GM19463 (cell line): Measurements from ENCODE around the gene KCND2.

ENCODE experiments used
- ATAC-seq: cut with Tn5 transposase; IDR thresholded peaks from one replicate; pipeline ENCODE4 v1.9.1; 2021; ENCODE audit warnings: mild to moderate bottlenecking, moderate library complexity; ENCODE audit not compliant: unreplicated experiment

Gene KCND2

DNA sequence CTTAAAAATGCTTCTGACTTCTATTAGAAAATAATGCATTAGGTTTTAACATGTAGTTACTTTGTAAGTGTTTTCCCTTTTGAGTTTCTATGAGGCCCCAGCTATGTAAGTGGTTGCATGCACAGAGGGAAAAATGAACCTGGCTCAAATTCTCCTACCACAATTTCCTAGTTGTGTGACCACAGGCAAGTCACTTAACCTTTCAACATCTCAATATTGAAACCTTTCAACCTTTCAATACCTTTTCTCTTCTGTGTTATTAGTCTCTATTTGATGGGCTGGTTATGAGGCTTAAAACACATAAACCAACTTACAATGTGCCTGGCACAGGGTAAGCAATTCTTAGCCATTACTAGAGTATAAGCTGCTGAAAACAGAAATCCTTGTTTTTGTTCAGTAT is 203.0 kb downstream of the KCND2 start:
- peak; percentile 72 for ATAC-seq

DNA sequence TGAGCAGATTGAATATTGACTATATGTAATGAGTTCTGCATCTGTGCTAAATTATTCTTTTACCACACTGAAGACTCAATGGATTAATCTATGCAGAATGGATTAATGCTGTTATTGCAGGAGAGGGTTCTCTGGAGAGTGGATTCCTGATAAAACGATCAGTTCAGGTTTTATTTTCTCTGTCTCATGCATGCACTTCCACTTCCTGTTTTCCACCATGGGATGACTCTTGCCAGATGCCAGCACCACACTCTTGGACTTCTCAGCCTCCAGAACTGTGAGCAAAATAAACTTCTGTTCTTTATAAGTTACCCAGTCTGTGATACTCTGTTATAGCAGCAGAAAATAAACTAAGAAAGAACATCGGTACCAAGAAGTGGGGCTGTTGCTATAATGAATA is 207.5 kb downstream of the KCND2 start:
- no peak for ATAC-seq

DNA sequence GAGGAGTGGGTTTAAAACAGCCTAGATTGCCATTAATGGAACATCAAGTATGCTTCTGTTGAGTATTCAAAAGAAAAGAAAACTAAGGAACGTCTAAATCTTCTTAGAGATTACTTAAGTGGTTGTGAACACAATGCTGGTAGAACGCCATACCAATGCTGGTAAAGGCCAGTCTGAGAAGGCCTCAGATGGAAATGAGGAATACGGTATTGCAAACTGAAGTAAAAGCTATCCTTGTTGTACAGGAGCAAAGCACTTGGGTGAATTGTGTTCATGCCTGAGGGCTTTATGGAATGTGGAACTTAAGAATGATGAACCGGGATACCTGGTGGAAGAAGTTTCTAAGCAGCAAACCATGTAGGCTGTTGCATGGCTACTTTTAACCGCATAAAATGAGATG is 208.0 kb downstream of the KCND2 start:
- ATAC-seq: no peak

DNA sequence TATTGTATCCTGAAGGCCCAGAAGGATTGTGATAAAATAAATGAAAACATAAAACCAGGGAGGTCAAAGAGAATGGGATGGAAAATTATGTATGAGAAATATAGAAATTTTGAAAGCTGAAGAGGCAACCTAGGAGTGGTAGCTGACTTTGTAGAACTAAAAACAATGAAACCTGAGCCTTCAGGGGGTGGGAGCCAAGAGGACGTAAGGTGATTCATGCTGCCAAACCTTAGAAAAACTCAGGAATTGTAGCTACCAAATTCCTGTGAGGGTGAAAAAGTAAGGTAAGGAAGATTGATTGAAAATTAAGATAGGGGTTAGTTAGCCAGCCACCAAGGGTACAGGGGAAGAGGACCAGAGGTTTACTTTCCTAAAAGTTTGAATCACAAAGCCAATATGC is 213.2 kb downstream of the KCND2 start:
- no peak for ATAC-seq

DNA sequence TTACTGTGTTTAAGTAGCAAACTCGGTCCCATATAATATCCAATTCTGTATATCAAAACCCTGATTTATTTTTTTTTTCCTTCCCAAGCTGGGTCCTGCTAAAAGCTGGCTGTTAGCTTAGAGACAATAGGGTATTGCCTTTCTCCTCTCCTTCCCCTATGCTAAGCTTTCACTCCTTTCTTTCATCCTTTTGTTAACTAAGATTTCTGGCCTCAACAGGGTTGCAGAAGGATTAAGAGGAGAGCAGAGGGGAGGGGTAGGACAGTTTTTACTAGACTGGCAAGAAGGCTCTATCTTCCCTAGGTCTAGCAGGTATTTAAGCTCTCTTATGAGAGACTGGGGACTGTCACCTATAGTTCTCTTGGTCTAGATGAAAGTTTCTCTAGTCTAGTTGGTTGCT is 229.2 kb downstream of the KCND2 start:
- no peak for ATAC-seq

DNA sequence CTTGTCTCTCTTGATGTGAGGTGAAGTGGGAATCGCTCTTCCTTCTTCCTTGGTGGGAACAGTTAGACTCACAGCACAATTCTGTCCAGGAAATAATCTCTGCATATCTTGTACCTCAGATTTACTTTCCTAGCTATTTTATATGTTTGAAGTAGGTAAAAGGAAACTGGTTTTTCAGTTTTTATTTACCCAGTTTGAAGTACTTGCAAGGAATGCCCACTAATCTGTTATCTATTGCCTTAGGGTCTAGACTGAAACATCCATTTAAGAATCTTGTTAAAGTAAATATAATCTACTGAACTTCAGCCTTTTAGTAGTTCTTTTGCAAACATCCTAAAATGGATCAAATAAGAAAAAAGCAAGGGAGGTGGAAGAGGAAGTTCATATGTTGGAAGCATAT is 229.8 kb downstream of the KCND2 start:
- ATAC-seq: no peak

DNA sequence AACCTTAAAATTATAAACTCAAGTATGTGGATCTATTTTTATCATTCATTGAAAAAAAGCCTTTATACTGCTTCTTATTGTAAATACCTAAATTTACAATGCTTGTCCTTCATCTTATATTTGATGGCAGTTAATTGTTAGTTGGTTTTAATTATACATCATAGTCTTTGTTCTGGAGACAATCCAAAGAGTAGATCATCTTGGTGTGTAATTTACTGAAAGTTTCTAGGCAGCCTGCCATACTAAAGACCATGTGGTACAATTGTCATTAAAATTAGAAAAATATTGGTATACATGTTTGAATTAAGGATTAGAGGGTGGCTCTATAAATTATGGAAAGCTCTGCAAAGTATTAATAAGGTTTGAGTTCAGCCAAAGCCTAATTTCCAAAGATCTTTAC is 231.4 kb downstream of the KCND2 start:
- no peak for ATAC-seq

DNA sequence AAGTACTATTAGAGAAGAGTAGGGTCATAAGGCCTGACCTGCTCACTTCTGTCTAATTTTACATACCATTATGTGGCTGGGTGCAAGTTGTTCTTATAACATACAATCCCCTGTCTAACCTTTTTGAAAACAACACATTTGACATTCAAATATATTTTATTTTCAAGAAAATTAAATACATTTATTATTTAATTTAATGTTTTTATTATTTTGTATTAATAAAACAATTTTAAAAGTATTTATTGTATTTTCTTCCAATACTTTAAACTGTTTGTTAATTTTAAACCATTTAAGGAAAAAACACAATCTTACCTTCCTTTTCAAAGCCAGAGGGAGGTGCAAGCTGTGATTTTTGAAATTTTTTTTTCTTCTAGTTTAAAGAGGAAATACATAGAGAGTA is 232.8 kb downstream of the KCND2 start:
- no peak for ATAC-seq

DNA sequence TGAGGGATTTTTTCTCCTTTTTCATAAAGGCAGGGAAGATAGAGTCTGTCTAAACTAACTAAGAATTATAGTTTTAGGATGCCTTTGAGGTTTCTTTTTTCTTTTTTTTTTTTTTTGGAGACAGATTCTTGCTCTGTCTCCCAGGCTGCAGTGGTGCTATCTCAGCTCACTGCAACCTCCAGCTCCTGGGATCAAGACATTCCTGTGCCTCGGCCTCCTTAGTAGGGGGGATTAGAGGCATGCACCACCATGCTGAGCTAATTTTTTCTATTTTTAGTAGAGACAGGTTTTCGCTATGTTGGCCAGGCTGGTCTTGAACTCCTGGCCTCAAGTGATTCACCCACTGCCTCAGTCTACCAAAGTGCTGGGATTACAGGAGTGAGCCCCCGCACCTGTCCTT is 239.7 kb downstream of the KCND2 start:
- no peak for ATAC-seq

DNA sequence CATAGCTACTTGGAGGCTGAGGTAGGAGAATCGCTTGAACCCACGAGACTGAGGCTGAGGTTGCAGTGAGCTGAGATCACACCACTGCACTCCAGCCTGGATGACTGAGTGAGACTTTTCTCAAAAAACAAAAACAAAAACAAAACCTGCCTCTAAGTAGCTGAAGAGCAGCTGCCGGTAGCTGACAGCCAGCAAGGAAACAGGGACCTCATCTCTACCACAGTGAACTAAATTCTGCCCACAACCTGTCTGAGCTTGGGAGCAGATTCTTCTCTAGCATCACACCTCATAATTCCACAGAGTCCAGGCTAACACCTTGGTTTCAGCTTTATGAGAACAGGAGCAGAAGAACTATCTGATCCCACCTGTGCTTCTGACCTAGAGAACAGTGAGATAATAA is 246.2 kb downstream of the KCND2 start:
- no peak for ATAC-seq

DNA sequence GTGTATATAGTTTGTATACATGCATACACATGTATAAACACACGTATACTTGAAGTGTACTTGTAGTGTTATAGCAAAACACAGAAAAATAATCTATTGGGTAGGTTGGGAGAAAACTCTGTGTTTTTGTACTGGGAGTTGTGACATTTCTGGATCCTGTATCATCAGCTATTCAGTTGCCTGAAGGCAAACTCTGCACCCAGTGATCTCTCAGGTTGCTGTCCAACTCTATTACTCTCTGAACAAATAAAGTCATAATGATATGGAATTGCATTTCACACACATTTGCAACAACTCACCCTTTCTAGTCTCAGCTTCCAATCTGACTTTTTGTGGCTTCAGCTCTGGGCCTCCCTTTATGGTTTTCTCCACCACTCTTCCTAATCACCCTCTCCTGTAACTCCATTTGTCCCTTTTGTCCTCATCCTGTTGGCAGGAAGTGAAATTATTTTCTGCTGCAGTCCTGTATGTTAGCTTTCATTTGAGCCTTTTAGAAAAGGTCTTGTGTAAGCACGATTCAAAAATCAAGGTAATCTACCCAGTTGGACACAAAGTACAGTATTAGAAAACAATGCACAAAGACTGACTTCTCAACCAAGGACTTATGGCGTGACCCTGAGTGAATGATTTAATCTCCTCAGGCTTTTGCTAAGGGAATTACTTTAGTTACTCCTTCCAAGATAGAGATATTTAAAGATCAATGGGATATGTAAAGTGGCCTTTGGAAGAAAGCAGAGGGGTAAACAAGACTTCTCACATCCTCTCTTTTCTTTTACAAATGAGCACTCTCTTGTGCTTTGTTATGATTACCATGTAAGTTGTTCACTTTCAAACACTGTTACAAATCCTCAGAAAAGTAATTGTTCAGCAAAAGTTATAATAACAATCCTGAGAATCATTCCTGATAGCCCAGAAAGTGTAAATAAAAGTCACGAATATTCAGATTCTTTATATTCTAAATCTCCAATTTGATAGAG is 249.1 kb downstream of the KCND2 start:
- no peak for ATAC-seq

DNA sequence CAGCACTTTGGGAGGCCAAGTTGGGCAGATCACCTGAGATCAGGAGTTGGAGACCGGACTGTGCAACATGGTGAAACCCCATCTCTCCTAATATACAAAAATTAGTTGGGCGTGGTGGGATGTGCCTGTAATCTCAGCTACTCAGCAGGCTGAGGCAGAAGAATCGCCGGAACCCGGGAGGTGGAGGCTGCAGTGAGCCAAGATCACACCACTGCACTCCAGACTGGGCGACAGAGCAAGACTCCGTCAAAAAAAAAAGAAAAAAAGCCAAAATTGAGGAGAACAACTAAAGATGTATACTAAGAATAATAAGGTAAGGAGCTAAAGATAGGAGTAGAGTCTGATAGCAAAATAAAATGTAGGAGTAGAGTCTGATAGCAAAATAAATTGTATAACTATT is 251.0 kb downstream of the KCND2 start:
- ATAC-seq: no peak

DNA sequence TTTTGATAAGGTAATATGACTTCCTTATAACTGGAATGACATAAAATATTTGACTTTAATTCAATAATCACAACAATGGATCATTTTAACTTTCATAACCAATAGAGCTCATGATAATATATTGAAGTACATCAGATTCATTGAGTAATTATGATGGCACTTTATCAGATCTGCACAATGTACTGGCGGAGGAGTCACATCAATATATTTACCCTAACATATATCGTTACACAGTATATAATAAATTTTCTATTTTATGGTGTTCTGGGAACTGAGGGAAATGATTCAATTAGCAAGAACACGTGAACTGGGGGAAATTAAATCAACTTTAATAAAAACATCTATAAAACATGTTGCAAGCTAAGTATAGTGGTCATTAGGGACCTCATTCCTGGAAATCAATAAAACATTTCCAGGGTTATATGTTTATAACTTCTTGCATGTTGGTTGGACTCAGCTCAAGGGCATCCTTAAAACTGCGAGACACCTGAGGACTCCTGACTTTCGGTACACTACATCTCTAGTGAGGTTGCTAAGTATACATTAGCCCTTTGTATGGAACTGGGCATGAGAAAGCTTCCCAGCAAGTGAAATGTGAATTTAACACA is 254.0 kb downstream of the KCND2 start:
- ATAC-seq: no peak

DNA sequence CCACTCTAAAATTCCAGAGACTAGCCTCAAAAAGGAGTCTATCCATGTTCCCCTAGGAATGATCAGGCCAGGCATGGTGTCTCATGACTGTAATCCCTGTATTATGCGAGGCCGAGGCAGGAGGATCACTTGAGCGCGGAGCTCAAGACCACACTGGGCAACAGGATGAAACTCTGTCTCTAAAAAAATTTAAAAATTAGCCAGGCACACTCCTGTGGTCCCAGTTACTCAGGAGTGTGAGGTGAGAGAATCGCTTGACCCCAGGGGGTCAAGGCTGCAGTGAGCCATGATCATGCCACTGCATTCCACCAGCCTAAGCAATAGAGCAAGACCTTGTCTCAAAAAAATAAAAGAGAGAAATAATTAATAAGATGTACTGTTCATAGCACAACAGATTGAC is 256.8 kb downstream of the KCND2 start:
- ATAC-seq: no peak

DNA sequence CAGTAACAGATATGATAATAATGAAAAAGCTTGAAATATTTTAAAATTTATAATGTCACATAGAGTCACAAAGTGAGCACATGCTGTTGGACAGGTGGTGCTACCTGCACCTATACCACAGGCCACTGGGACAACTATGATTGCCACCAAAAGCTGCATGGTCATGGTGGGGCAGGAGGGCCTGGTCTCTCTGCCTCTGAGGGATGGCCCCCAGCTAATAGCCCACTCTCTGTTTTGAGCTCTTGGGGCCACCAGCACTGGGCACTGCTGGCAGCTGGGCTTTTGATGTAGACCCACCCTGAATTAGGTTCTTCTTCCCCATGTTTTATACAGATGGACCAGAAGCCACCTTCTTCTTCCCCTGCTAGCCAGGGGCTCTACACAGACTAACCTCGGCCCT is 265.4 kb downstream of the KCND2 start:
- ATAC-seq: no peak

DNA sequence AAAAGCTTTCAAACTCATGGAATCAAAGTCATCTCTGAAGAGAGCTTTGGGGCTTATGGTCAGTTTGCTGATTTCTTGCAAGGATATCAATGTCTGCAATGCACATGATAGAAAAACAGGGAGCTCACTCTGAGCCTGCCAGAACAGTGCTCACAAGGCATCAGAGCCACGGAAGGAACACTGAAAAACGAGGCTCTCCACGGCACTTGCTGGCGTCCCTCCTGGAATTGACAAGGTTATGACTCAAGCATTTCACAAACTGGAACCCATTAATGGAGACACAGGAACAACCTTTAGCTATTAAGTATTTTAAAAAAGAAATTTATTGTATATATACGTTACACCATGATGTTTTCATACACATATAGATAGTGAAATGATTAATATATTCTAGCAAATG is 266.3 kb downstream of the KCND2 start:
- no peak for ATAC-seq

DNA sequence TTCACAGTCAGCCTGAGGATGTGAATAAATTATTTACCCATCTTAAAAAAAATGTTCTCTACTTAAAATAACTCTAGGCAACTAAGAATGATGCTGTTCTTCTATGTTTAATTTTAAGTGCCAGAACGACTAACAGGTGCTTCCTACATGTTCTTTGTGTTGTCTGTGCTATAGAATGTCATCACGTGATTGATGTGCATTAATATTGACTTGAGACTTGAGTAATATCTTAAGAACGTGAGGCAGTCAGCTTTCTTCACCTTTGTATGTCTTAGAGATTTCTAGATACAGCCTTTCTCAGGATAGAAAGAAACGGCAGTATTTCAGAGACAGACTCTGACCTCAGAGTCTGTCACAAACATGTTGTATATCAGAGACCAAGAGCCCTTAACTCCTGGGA is 274.6 kb downstream of the KCND2 start:
- peak; percentile 26 for ATAC-seq

DNA sequence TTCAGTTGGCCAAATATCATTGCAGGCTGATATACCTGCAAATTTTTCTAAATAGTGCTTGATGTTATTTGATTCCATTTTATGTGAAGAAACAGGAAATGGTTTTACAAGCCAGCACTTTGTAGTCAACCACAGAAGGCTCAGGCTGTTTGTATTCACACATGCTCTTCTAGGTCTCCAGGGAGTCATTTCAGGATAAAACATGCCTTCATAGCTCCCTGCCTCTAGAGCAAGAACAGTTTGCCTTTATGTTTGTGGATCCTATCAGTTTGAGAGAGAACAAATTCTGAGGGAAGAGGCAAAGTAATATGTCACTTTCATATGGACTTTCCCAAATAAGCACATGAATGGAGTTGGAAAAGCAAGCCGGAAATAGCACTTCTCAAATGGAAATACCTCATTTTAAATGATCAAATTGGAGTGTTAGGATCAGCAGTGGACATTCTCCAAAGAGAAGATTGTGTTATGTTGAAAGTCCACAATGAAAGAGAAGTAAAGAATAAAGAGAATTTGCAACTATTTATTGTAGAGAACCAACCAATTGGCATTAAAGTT is 277.6 kb downstream of the KCND2 start:
- ATAC-seq: peak; percentile 34

DNA sequence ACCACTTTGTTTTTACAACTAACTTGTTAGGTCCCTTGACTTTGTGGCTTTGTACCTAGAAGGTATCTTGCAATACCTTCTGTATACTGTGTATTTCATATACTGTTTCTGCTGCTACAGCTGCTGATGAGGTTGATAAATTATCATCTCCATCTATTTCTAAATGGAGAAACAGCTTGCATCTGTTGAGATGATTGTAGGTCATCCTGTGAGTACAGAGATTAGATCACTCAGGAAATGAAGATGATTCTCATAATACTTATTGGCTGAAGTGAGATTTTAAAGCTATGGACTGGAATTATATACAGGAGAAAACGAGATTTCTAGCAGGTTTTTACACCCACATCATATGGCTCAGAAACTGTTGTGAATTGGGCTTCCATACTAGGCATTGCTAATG is 280.5 kb downstream of the KCND2 start:
- peak; percentile 36 for ATAC-seq

DNA sequence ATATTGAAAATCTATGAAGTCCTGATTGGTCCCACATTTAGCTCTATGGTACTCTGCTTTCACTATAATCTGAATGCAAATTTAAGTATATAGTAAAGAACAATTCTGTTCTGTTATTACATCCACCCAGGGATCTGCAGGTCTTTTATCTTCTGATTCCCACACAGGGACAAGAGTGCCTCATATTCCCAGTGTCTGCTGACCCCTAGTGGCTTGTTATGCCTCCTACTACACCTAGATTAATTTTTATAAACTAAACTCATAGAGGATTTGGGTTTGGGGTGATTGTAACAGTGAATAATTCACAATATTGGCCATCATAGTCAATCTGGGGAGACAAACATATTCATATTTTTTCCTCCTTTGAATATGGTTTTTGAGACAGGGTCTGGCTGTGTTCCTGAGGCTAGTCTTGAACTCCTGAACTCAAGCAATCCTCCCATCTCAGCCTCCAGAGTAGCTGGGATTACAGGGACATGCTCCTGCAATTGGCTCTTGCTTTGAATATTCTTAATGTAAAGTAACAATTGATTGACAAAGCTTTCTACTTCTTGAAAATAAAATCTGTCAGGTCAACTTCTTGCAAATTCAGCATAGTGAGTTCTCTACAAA is 282.1 kb downstream of the KCND2 start:
- ATAC-seq: peak; percentile 60

DNA sequence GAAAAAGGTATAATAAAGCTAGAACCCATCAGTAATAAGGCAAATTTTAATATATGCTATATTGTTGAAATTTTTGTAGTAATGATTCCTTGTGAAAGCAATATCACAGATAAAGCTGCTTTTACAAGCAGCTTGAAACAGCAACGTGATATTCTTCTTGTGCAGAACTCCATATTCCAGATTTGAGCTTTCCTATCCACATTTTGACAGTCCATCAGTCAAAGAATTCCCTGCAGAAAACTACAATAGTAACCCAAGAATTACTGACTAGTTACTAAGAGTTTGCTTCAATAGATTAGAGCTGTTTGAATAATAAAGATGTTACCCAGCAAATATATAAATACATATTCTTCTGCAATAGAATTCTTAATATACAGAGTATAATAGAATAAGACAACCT is 291.2 kb downstream of the KCND2 start:
- no peak for ATAC-seq

DNA sequence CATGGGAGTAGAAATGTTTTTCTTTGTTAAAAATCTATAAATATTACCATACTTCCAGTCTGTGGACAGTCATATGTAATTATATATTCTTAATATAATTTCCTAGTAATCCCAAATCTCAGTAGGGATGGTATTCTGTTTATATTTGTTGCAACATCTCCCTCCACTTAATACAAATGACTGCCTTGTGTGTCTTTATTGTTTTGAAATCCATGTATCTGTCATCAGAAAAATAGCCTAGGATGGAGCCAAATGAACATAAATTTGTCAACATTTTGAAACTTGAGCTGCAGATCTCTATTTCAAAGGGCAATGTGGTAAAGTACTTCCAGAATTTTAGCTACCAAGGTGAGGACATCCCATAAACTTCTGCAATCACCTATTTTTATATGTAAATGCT is 294.2 kb downstream of the KCND2 start:
- ATAC-seq: no peak
